ENCODE data around the gene PPP2R5E.

DNA sequence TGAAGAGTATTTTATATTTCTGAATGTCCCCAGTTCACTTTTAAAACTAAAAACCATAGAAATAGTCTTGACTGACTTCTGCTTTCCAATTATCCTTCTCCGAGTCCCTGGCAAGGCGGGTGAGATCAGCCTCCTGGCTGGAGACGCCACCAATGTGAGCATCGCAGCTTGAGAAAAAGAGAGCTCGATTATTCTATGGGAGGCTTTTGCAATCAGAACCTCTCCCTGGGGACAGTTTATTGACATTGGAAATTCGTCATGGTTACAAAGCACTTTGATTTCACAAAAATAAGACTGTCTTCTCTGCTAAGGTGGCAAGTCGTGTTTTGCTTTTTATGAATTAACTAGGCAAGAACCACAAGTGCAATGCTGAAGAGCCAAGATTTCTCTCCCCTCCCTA lies 200.8 kb downstream of the PPP2R5E start:
- TF ChIP-seq POLR2A (IDR thresholded peaks at IDR 0.05; ENCODE audit: low read length) (no peak), GATA1 (IDR thresholded peaks at IDR 0.05; ENCODE audit: low read depth, low read length) (no peak)
